Activated CD8-positive, alpha-beta memory T cell treated with anti-CD3 and anti-CD28 coated beads, Interleukin-2, amount 10 ng/mL, durations not matched to agents 7 days and 5 days (primary cell): ENCODE data around the gene FRMD4A. TPM values are rescaled to one million over a fixed set of nuclear protein-coding genes. Genes with fewer than 3 reads are reported as not detected.

ENCODE experiments used
- ATAC-seq: fragments of 150-1000 bp; cut with Tn5 transposase; one replicate; pipeline ENCODE4 v1.10.0; 2021; ENCODE audit warnings: moderate library complexity
- CTCF ChIA-PET: fragments of 350-600 bp; sonication (Branson Sonifier 250); formaldehyde crosslinking; loops from one replicate; lab custom pipeline; 2021; ENCODE audit warnings: antibody characterized with exemption; lab: Charles Lee
- DNase-seq: peaks from one replicate; pipeline ENCODE4 v3.0.0-alpha.2; 2020
- H3K27ac Mint-ChIP-seq: one replicate; pipeline ENCODE4 v1.8.0; 2021; ENCODE audit warnings: mild to moderate bottlenecking, mixed read lengths
- H3K27me3 Mint-ChIP-seq: one replicate; pipeline ENCODE4 v1.8.0; 2021; ENCODE audit warnings: mixed read lengths
- H3K36me3 Mint-ChIP-seq: one replicate; pipeline ENCODE4 v1.8.0; 2021; ENCODE audit warnings: mild to moderate bottlenecking, mixed read lengths
- H3K4me1 Mint-ChIP-seq: one replicate; pipeline ENCODE4 v1.8.0; 2021; ENCODE audit warnings: mixed read lengths
- H3K4me3 Mint-ChIP-seq: one replicate; pipeline ENCODE4 v1.8.0; 2021; ENCODE audit warnings: mild to moderate bottlenecking, moderate library complexity, mixed read lengths
- H3K9me3 Mint-ChIP-seq: one replicate; pipeline ENCODE4 v1.8.0; 2022; ENCODE audit warnings: low read depth, mixed read lengths
- total RNA-seq, 2 experiments: library from RNA; stranded (reverse); gene quantifications; one replicate each; pipeline ENCODE4 v1.2.3, GENCODE V29; 2021

FRMD4A gene
- total RNA-seq, 2 experiments from 2014 or later = 0.09 to 1.2 TPM

DNA sequence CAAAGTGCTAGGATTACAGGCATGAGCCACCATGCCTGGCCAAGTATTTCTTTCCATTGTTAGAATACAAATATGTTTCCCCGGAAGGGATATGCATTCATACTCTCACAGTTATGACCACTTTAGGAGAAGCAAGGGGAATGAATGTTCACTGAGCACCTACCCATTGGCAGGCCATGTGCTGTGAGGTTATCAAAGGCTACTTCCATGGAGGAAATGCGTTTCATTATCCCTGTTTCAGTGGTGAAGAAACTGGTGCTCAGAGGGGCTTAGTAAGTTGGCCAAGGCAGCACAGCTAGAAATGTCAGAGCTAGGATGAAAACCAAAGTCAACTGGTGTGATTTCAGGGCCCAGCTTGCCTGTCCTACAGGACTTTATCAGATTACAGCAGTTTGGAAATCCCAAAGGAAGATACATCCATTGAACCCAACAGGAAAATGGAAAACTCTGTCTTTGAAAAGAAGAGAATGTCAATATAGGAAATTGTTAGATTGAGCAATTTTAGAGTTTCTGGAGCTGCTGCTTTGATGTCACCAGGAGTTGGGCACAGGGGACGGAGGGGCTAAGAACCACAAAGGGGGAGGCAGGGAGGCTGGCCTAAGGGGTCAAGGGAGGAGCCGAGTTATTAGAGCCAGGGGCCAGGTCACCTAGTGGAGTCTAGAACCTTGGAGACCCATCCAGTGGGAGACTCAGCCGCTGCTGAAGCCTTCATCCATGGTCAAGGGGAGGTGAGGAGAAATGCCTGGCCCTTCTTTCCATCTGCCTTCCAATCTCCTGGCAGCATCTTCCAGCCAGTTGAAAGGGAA is 319.8 kb downstream of the FRMD4A start:
- Mint-ChIP-seq H3K36me3 (no peaks in the 10 kb centered on the region), H3K27me3 (peaks cover 28% of the 10 kb centered on the region), H3K9me3 (no peaks in the 10 kb centered on the region), H3K4me3 (no peak overlapping the region), H3K4me1 (peaks cover 30% of the 10 kb centered on the region), H3K27ac (no peak overlapping the region)
- CTCF ChIA-PET = no interaction called here
- DNase-seq (no peak), ATAC-seq (no peak)

DNA sequence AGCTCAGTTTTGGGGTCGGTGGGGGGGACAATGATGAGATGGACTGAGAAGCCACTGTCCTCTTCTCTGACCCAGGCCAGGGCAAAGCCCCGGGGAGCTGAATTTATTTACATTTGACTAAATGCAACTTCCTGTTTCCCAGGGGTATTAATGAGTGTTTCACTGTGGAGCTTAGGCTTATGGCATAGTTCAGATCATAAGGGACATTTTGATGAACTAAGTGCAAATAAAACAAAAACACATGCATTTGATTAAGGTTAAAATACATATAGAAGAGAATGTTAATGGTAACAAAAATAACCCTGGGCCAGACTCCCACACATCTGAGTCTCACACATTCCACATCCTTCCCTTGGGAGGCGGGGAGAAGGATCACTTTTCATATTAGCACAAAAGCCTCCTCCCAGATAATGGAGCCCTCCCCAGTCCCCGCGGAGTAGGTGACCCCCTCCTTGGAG is 320.6 kb downstream of the FRMD4A start:
- Mint-ChIP-seq H3K4me3 (peak overlapping the region; percentile 71), H3K4me1 (peaks cover 30% of the 10 kb centered on the region), H3K9me3 (no peaks in the 10 kb centered on the region), H3K27ac (no peak overlapping the region), H3K36me3 (no peaks in the 10 kb centered on the region), H3K27me3 (peaks cover 28% of the 10 kb centered on the region)
- no peak for DNase-seq
- CTCF ChIA-PET = no interaction called here
- no peak for ATAC-seq

DNA sequence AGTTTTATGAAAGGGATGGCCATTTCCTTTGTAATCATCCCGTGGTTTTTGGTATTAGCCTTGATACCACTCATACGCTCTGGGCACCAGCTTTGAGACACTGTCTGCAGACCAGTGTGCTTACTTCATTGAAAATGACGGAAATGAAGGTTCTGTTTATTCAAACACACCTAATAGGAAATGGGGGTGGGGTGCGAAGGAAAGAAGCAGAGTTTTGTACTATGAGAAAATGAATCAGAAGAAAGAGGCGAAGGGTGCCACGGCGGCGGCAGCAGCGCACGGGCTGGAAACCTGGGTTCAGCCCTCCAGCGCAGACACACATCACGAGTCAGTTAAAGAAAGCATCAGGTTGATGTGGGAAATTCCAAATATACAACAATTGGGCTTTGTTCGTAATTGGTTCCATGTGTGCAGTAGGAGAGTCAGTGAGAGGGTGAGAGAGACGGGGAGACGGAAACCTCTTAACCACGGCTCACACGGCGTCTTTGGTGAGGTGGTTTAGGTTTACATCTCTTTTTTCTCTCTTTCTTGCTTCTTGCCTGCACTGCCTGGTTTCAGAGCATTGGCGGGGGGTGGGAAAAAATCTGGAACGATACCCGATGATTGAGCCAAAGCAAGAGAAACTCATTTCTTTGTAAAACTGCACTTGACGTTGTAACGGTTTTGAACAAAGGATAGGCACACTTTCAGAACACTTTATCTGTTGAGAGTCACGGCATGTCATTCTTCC is 321.2 kb downstream of the FRMD4A start:
- Mint-ChIP-seq H3K9me3 (no peaks in the 10 kb centered on the region), H3K4me1 (peaks cover 30% of the 10 kb centered on the region), H3K27ac (peak overlapping the region; percentile 74), H3K27me3 (peaks cover 28% of the 10 kb centered on the region), H3K36me3 (no peaks in the 10 kb centered on the region), H3K4me3 (peak overlapping the region; percentile 71)
- DNase-seq (peak; percentile 65), ATAC-seq (peak; percentile 72)
- CTCF ChIA-PET = no interaction called here

GRCh38 chr10:14008740-14009080 is 322.0 kb downstream of the FRMD4A start:
- DNase-seq (no peak), ATAC-seq (peak; percentile 38)
- H3K4me3 Mint-ChIP-seq = peak overlapping the region; percentile 71
- CTCF ChIA-PET = no interaction called here
- no peaks in the 10 kb centered on the region for H3K9me3 Mint-ChIP-seq
- no peaks in the 10 kb centered on the region for H3K36me3 Mint-ChIP-seq
- peaks cover 28% of the 10 kb centered on the region for H3K27me3 Mint-ChIP-seq
- H3K27ac Mint-ChIP-seq = peak overlapping the region; percentile 48
- peaks cover 30% of the 10 kb centered on the region for H3K4me1 Mint-ChIP-seq

DNA sequence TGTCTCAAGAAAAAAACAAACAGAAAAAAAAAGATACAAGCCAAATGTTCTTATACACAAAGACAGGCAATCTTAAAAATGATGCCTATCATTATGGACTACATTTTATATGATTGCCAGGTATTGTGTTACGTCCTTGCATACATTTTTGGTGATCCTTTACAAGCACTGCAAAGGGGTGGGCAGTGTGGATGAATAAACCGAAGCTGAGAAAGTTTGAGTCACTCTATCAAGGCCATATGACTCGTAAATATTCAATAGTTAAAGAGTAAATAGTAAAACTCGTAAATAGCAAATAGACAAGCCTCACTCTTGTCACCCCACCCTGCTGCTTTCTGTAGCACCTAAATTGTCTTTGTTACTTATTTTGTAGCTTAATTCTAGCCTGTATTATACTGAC is 326.2 kb downstream of the FRMD4A start:
- CTCF ChIA-PET = no interaction called here

GRCh38 chr10:14003517-14004184 is 327.1 kb downstream of the FRMD4A start:
- ATAC-seq = no peak
- Mint-ChIP-seq H3K4me1 (peaks cover 19% of the 10 kb centered on the region), H3K4me3 (no peak overlapping the region), H3K27me3 (peaks cover 27% of the 10 kb centered on the region), H3K27ac (no peak overlapping the region), H3K9me3 (no peaks in the 10 kb centered on the region), H3K36me3 (no peaks in the 10 kb centered on the region)
- CTCF ChIA-PET = no interaction called here
- DNase-seq = no peak

More for the DNA sequence above, 326.2 kb downstream of the FRMD4A start:
- Mint-ChIP-seq H3K27ac (no peak overlapping the region), H3K36me3 (no peaks in the 10 kb centered on the region), H3K27me3 (peaks cover 27% of the 10 kb centered on the region), H3K9me3 (no peaks in the 10 kb centered on the region), H3K4me1 (peaks cover 26% of the 10 kb centered on the region), H3K4me3 (no peak overlapping the region)
- ATAC-seq = no peak
- no peak for DNase-seq

GRCh38 chr10:14001298-14002040 is 329.3 kb downstream of the FRMD4A start:
- DNase-seq (no peak), ATAC-seq (no peak)
- Mint-ChIP-seq H3K27me3 (peaks cover 9% of the 10 kb centered on the region), H3K27ac (no peak overlapping the region), H3K9me3 (no peaks in the 10 kb centered on the region), H3K4me1 (peaks cover 6% of the 10 kb centered on the region), H3K36me3 (no peaks in the 10 kb centered on the region), H3K4me3 (no peak overlapping the region)
- CTCF ChIA-PET = no interaction called here

- H3K9me3 Mint-ChIP-seq = no peaks in the 10 kb centered on the region
- no peaks in the 10 kb centered on the region for H3K36me3 Mint-ChIP-seq
- peaks cover 9% of the 10 kb centered on the region for H3K27me3 Mint-ChIP-seq
- H3K27ac Mint-ChIP-seq = no peak overlapping the region
- H3K4me1 Mint-ChIP-seq = peaks cover 4% of the 10 kb centered on the region
- CTCF ChIA-PET = no interaction called here
- DNase-seq (no peak), ATAC-seq (no peak)
- no peak overlapping the region for H3K4me3 Mint-ChIP-seq
These were observed 332.4 kb downstream of the FRMD4A start for GRCh38 chr10:13998163-13998835.

- peaks cover 3% of the 10 kb centered on the region for H3K27me3 Mint-ChIP-seq
- ATAC-seq = no peak
- H3K9me3 Mint-ChIP-seq = no peaks in the 10 kb centered on the region
- H3K36me3 Mint-ChIP-seq = no peaks in the 10 kb centered on the region
- H3K4me3 Mint-ChIP-seq = no peak overlapping the region
- H3K4me1 Mint-ChIP-seq = peaks cover 3% of the 10 kb centered on the region
- CTCF ChIA-PET = no interaction called here
- no peak for DNase-seq
- no peak overlapping the region for H3K27ac Mint-ChIP-seq
These were observed 333.1 kb downstream of the FRMD4A start for GRCh38 chr10:13997650-13998049.

DNA sequence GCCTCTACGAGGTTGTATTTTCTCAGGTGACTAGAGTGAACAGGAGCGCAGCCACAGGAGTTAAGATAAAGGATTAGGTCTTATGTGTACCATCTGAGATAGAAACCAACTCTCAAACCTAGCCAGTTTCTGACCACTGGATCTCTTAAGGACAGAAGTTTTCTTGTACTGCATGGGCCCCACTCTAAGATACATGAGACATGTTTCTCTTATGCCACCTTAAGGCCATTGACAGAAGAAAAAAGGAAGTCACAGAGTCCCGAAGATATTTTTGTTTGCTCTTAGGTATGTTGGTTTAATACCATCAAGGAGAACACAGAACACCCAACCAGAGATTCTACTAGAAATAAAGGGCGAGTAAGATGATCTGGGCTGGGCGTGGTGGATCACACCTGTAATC is 335.8 kb downstream of the FRMD4A start:
- DNase-seq (no peak), ATAC-seq (no peak)
- Mint-ChIP-seq H3K4me3 (no peak overlapping the region), H3K4me1 (peaks cover 3% of the 10 kb centered on the region), H3K27me3 (no peaks in the 10 kb centered on the region), H3K27ac (no peak overlapping the region), H3K9me3 (no peaks in the 10 kb centered on the region), H3K36me3 (no peaks in the 10 kb centered on the region)
- CTCF ChIA-PET = no interaction called here

DNA sequence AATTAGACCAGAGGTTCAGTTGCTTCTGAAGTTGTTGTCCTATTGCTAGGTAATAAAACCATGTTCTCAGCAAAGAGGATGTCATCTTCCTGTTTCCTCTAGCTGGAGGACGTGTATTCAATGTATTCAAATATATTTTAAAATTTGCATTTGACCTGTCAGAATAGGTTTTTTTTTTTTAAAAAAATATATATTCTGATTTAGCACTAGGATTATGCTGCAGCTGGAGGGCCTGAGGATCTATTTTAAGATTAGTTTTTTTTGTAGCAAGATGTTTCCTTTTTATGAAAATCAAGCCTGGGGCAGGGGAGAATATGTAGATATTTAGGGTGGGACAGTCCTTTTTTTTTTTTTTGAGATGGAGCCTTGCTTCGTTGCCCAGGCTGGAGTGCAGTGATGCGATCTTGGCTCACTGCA is 337.0 kb downstream of the FRMD4A start:
- CTCF ChIA-PET = interaction anchor here (1.2 kb wide), 1 partner anchor 13 kb away, joined by 3 read pairs; no protein-coding TSS in a partner anchor
- peaks cover 3% of the 10 kb centered on the region for H3K4me1 Mint-ChIP-seq
- no peaks in the 10 kb centered on the region for H3K9me3 Mint-ChIP-seq
- DNase-seq = no peak
- H3K4me3 Mint-ChIP-seq = no peak overlapping the region
- no peak overlapping the region for H3K27ac Mint-ChIP-seq
- no peaks in the 10 kb centered on the region for H3K27me3 Mint-ChIP-seq
- no peak for ATAC-seq
- no peaks in the 10 kb centered on the region for H3K36me3 Mint-ChIP-seq

DNA sequence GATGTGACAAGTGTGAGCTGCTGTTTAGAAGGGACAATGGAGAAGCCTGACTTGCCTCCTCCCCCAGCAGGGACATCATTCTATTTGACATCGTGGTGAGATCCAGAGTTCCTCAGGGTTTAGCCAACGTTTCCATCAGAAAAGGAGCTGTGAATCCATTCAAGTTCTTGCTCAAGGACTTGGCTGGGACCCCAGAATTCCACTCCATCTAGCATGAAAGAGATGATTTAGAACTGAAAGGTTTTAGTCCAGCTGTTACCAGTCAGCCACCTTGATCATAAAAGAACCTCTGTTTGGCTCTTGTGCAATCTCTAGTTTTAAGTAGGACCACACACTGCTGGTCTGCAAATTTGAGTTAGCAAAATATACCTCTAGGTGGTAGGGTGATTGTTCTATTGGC is 337.6 kb downstream of the FRMD4A start:
- no peak for DNase-seq
- H3K4me1 Mint-ChIP-seq = peaks cover 3% of the 10 kb centered on the region
- ATAC-seq = no peak
- no peak overlapping the region for H3K4me3 Mint-ChIP-seq
- no peaks in the 10 kb centered on the region for H3K9me3 Mint-ChIP-seq
- no peaks in the 10 kb centered on the region for H3K36me3 Mint-ChIP-seq
- no peak overlapping the region for H3K27ac Mint-ChIP-seq
- H3K27me3 Mint-ChIP-seq = no peaks in the 10 kb centered on the region
- CTCF ChIA-PET = interaction anchor here (1.2 kb wide), 1 partner anchor 13 kb away, joined by 3 read pairs; no protein-coding TSS in a partner anchor
